Mucosa of descending colon (tissue), 3 donors: Measurements from ENCODE around the gene SOX6. TPM values are rescaled to one million over a fixed set of nuclear protein-coding genes. Genes with fewer than 3 reads are reported as not detected.

Experiments
- ATAC-seq: fragments of 200-7000 bp; cut with Tn5 transposase; one replicate; pipeline ENCODE4 v1.9.1; 2020; ENCODE audit warnings: mild to moderate bottlenecking, moderate library complexity
- DNase-seq, 3 donors: peaks; one replicate each; pipeline ENCODE4 v3.0.0-alpha.2; 2020
- H3K36me3 ChIP-seq: fragments of 200-600 bp; one replicate; pipeline ENCODE4 v1.8.0; 2021; ENCODE audit warnings: low read depth, mild to moderate bottlenecking
- H3K4me1 ChIP-seq: fragments of 200-600 bp; one replicate; pipeline ENCODE4 v1.8.0; 2021; ENCODE audit warnings: low read depth, mild to moderate bottlenecking
- H3K4me3 ChIP-seq: fragments of 200-600 bp; one replicate; pipeline ENCODE4 v1.8.0; 2021; ENCODE audit warnings: mild to moderate bottlenecking
- H3K9me3 ChIP-seq: fragments of 200-600 bp; one replicate; pipeline ENCODE4 v1.8.0; 2021; ENCODE audit warnings: mild to moderate bottlenecking
- CTCF ChIP-seq: fragments of 200-600 bp; IDR thresholded peaks from one replicate; pipeline ENCODE4 v1.8.0; 2022; ENCODE audit warnings: antibody characterized with exemption, mild to moderate bottlenecking
- intact Hi-C, 2 donors: fragments of 100-400 bp; cut with DNase I in 1 of 2; cut with micrococcal nuclease in 1 of 2; formaldehyde crosslinking; loops; one replicate each; pipeline versions ENCODE4 v1.11.0 to v1.11.1; 2022; cut with DNase I, micrococcal nuclease
- total RNA-seq, 3 donors: library from RNA; stranded (reverse); fragmentation: NEBNext Ultra II Directional in 2 of 3; extraction: Animal tissue kit (Norgen Biotek cat#: 25700) in 2 of 3; gene quantifications; one replicate each; pipeline versions ENCODE4 v1.2.1 to v1.2.4, GENCODE V29; 2021 to 2023
- donor health status: DM: no; HTN: no; CAD: no; lungs with moderate emphysema.
- donor health status: DM: no; HTN: no; CAD: no.
- donor health status: DM: no; HTN: yes; CAD: no.

SOX6 gene
- total RNA-seq, 3 donors from 2014 or later, result 5.8 to 6.5 (median 6.0) TPM

DNA sequence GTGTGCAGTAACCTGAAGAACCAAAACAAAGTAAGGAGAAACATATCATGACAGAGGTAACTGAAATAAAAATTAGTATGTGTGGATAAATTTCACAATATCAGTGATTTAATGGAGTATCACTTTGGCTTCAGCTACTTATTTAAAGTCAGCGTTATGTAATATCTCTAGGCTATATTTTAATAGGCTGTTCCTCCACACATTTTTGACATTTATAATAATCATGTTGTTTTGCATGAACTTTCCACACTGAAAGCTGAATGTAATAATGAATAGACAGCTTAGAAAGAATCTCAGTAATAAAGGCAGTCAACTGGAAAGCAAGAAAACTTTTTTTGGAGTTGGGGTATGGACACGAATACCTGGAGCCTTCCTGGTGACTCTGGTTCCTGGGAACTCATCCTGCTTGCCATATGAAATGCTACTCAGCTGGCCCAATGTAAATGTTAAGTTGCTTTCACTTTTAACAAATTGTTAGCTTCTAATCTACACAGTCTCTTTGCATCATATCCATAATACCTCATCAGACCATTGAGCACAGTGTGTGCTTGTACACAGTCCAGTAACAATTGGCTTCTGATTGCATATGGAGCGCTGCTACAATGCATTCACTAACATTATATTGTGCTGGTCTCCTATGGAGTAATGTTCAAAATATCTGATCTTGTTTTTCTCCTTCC lies 257.7 kb downstream of the SOX6 start:
- Histone ChIP-seq H3K4me3 (no peak overlapping the region), H3K9me3 (no peaks in the 10 kb centered on the region), H3K36me3 (no peaks in the 10 kb centered on the region), H3K4me1 (peaks cover 8% of the 10 kb centered on the region)
- DNase-seq (no peak), ATAC-seq (peak; percentile 71)
- TF ChIP-seq CTCF, result no peak
- intact Hi-C loops, result no loop called here

- peak in 1 of 3 donors; percentile 40 for DNase-seq
- TF ChIP-seq CTCF, result no peak
Observed at GRCh38 chr11:16097543-16097942, 258.8 kb downstream of the SOX6 start.

GRCh38 chr11:16096336-16096735 lies 260.0 kb downstream of the SOX6 start:
- H3K4me3 ChIP-seq, result no peak overlapping the region
- H3K9me3 ChIP-seq, result no peaks in the 10 kb centered on the region
- H3K4me1 ChIP-seq, result peaks cover 8% of the 10 kb centered on the region
- DNase-seq (no peak), ATAC-seq (no peak)
- intact Hi-C loops, result no loop called here
- no peaks in the 10 kb centered on the region for H3K36me3 ChIP-seq
- no peak for TF ChIP-seq CTCF

More at GRCh38 chr11:16097543-16097942, 258.8 kb downstream of the SOX6 start:
- intact Hi-C loops, result no loop called here
- Histone ChIP-seq H3K36me3 (no peaks in the 10 kb centered on the region), H3K9me3 (no peaks in the 10 kb centered on the region), H3K4me1 (peaks cover 8% of the 10 kb centered on the region), H3K4me3 (no peak overlapping the region)
- ATAC-seq, result peak; percentile 90

- H3K36me3 ChIP-seq, result no peaks in the 10 kb centered on the region
- intact Hi-C loops, result no loop called here
- peaks cover 8% of the 10 kb centered on the region for H3K4me1 ChIP-seq
- no peak overlapping the region for H3K4me3 ChIP-seq
- DNase-seq (no peak), ATAC-seq (no peak)
- TF ChIP-seq CTCF, result no peak
- H3K9me3 ChIP-seq, result no peaks in the 10 kb centered on the region
Observed at GRCh38 chr11:16095756-16096155, 260.6 kb downstream of the SOX6 start.

GRCh38 chr11:16093889-16094653 lies 262.3 kb downstream of the SOX6 start:
- no peak overlapping the region for H3K4me3 ChIP-seq
- DNase-seq (no peak), ATAC-seq (no peak)
- no peaks in the 10 kb centered on the region for H3K36me3 ChIP-seq
- H3K9me3 ChIP-seq, result no peaks in the 10 kb centered on the region
- no peak for TF ChIP-seq CTCF
- H3K4me1 ChIP-seq, result peaks cover 8% of the 10 kb centered on the region
- intact Hi-C loops, result no loop called here
